GM19239 (cell line): ENCODE results near the gene ABCA4.
"Not testable (repeated sequence)": the region's sequence is repeated elsewhere in the genome, so short reads cannot be mapped to it uniquely, and the experiment has no call there.

Source experiments
- DNase-seq: peaks from one replicate; pipeline ENCODE4 v3.0.0; 2011; ENCODE audit warnings: low spot score; ENCODE audit not compliant: insufficient read length
- FAIRE-seq: peaks from 2 replicates; lab custom pipeline; 2011; peaks lifted over from hg19 to GRCh38; lab: Jason Lieb, UNC

The ABCA4 gene

GRCh38 chr1:93964777-93965200 lies 156.2 kb downstream of the ABCA4 start:
- no peak for DNase-seq
- FAIRE-seq: no peak

DNA sequence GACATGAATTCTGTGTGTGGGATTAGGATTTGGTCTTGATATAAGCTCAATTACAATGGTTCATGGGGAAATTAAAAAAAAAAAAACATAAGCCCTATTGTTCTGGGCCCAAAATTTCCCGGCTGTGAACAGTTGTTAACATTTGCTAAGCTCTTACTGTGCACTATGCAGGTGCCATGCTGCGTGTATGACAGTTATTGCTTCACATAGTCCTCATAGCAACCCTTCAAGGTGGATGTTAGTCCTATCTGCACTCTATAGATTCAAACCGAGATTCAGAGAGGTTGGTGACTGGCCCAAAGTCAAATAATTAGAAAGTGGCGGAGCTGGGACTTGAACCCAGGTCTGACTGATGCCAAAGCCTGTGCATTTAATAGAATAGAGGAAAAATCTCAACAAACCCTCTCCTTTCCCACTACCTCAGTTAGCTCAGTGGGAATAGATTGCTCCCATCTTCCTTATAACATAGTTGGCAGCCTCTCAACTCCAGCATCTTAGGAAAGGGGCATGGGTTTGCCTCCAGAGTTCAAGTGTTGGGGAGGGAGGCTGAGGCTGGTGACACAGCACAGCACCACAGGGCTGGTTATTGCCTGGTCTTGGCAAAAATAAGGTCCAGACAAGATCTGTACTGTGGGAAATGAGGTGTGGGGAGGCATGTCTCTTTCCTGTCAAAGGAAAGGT lies 156.7 kb downstream of the ABCA4 start:
- FAIRE-seq: no peak
- DNase-seq: no peak

DNA sequence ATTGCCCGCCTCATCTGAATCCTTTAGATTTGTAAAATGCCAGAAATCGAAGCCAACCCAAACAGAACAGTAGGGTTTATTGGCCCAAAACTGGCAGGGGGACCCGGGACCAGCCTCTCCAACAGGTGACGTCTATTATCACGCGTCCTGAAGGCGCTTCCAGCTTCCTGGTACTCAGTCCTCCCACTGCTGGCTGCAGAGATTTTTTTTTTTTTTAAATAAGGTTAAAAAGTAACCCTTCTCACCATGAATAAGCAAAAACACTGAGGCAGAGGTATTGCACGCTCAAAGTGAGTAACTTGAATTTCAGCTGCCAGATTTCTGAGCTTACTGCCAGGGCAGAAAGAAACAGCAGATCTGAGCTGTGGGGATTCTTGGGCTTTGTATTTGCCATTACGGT lies 157.4 kb downstream of the ABCA4 start:
- FAIRE-seq (no peak), DNase-seq (no peak)

- no peak for DNase-seq
- no peak for FAIRE-seq
Measured at GRCh38 chr1:93961906-93962305, 159.0 kb downstream of the ABCA4 start.

- DNase-seq (no peak), FAIRE-seq (no peak)
Measured at GRCh38 chr1:93961443-93961842, 159.5 kb downstream of the ABCA4 start.

- no peak for DNase-seq
- FAIRE-seq: no peak
Measured at GRCh38 chr1:93960641-93961147, 160.3 kb downstream of the ABCA4 start.

DNA sequence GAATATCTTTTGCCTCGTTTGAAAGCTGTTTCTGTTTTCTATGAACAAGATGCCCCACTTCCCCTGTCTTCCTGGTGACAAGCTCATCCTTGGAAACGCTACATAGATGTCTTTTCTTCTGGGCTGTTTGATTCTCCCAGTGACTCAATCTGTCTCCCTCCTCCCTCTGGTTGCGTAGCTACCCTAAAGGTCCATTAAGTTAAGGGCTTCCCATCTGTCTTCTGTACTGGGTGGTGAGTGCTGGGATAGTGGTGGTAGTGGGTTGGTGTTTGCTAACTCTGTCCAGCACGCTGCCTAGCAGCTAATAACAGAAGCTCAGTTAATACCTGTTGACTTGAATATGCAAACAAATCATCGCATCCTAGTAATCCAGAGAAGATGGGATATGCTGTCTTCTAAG lies 161.5 kb downstream of the ABCA4 start:
- no peak for DNase-seq
- no peak for FAIRE-seq

DNA sequence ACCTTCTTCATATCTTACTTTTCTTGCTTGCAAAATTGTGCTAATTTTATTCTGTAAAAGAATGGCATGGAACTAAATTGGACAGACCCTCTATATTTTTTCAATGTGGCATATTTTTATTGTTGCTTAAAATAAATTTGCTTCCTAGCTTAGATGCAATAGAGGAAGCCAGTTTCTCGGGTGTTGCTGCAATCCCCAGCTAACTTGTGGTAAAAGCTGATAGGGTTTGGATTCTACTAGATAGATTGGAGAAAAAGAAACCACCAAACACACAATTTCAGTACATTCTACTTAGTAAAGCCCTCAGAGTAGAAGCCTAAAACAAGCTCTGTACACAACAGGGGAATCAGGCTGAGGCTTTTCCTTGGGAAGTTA lies 162.2 kb downstream of the ABCA4 start:
- DNase-seq: no peak
- no peak for FAIRE-seq

DNA sequence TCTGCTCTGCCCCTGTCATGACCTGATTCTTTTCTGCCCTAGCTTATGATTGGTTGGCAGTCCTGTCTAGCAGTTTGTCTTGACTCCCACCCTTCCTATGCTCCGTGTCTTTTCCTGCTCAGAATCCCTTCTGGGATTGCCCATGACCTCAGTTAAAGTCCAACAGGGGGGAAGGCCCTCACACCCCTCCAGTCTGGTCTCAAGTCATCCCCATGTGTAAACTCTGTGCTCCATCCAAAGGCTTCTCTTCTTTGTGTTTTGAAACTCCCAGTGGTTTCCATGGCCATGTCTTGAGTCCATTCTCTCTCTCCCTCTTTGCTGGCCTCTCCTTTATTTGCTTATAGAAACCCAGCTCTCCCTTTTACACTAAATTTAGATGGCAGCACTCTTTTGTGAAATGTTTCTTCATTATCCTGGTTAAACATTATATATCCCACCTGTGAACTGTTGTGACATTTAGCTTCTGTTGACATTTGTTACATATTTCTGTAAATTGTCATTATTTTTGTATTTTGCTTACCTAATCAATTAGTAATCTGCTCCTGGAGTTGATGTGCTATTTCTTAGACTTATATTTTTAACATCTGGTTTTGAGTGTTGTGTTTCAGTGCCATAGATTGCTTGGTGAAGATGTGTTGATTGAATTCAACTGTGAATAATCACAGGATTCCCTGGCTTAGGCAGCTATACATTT lies 162.8 kb downstream of the ABCA4 start:
- FAIRE-seq: no peak
- no peak for DNase-seq

- FAIRE-seq: no peak
- no peak for DNase-seq
Measured at GRCh38 chr1:93955765-93956164, 165.2 kb downstream of the ABCA4 start.

GRCh38 chr1:93947002-93947686 lies 173.8 kb downstream of the ABCA4 start:
- FAIRE-seq, DNase-seq: not testable (repeated sequence)
